ENCODE measurements around the gene PCSK2.

The PCSK2 gene

GRCh38 chr20:17406051-17406590 lies 179.3 kb downstream of the PCSK2 start:
- no peak for DNase-seq

- no peak for DNase-seq
Measured at GRCh38 chr20:17407550-17407949, 180.7 kb downstream of the PCSK2 start.

- DNase-seq: no peak
Measured at GRCh38 chr20:17417225-17417624, 190.4 kb downstream of the PCSK2 start.

GRCh38 chr20:17418737-17419136 lies 191.9 kb downstream of the PCSK2 start:
- no peak for DNase-seq

GRCh38 chr20:17419479-17420041 lies 192.7 kb downstream of the PCSK2 start:
- DNase-seq: no peak

GRCh38 chr20:17421493-17421892 lies 194.7 kb downstream of the PCSK2 start:
- no peak for DNase-seq

- no peak for DNase-seq
Measured at GRCh38 chr20:17423782-17424181, 196.9 kb downstream of the PCSK2 start.

GRCh38 chr20:17427638-17428037 lies 200.8 kb downstream of the PCSK2 start:
- DNase-seq: no peak

GRCh38 chr20:17430125-17430950 lies 203.5 kb downstream of the PCSK2 start:
- DNase-seq: peak; percentile 74

- peak; percentile 19 for DNase-seq
Measured at GRCh38 chr20:17431621-17432364, 205.0 kb downstream of the PCSK2 start.

- no peak for DNase-seq
Measured at GRCh38 chr20:17436664-17437063, 209.8 kb downstream of the PCSK2 start.

GRCh38 chr20:17437251-17437650 lies 210.4 kb downstream of the PCSK2 start:
- DNase-seq: no peak

- DNase-seq: no peak
Measured at GRCh38 chr20:17438436-17439039, 211.7 kb downstream of the PCSK2 start.

GRCh38 chr20:17439616-17440296 lies 212.9 kb downstream of the PCSK2 start:
- no peak for DNase-seq

- no peak for DNase-seq
Measured at GRCh38 chr20:17441745-17442144, 214.9 kb downstream of the PCSK2 start.

- DNase-seq: no peak
Measured at GRCh38 chr20:17442588-17442987, 215.7 kb downstream of the PCSK2 start.

GRCh38 chr20:17443131-17443858 lies 216.5 kb downstream of the PCSK2 start:
- no peak for DNase-seq

GRCh38 chr20:17444091-17444490 lies 217.3 kb downstream of the PCSK2 start:
- no peak for DNase-seq

GRCh38 chr20:17445543-17445942 lies 218.7 kb downstream of the PCSK2 start:
- DNase-seq: no peak

- no peak for DNase-seq
Measured at GRCh38 chr20:17446171-17446570, 219.3 kb downstream of the PCSK2 start.

GRCh38 chr20:17448071-17448470 lies 221.2 kb downstream of the PCSK2 start:
- no peak for DNase-seq

GRCh38 chr20:17449031-17449430 lies 222.2 kb downstream of the PCSK2 start:
- DNase-seq: no peak

Data from NCI-H1436 treated with DMSO at 0.1 percent for 48 hours (cell line).